Naive B cell (primary cell): Measurements from ENCODE around the gene SDHC. TPM values are rescaled to one million over a fixed set of nuclear protein-coding genes. Genes with fewer than 3 reads are reported as not detected.
"Not testable (repeated sequence)": the region's sequence is repeated elsewhere in the genome, so short reads cannot be mapped to it uniquely, and the experiment has no call there.

Experiments used
- ATAC-seq, 2 donors: fragments of 150-1000 bp; cut with Tn5 transposase; 2 replicates each; pipeline ENCODE4 v1.10.0; 2021; ENCODE audit warnings: low read depth in 2 of 2, mild to moderate bottlenecking in 2 of 2, moderate library complexity in 2 of 2
- DNase-seq: peaks from one replicate; pipeline ENCODE4 v3.0.0; 2022
- H3K27ac Mint-ChIP-seq, 6 donors: one replicate each; pipeline ENCODE4 v1.8.0; 2020 to 2022; ENCODE audit warnings: mild to moderate bottlenecking in 6 of 6, mixed read lengths in 6 of 6, moderate library complexity in 5 of 6, inconsistent platforms in 2 of 6
- H3K27me3 Mint-ChIP-seq, 3 donors: one replicate each; pipeline ENCODE4 v1.8.0; 2021 to 2022; ENCODE audit warnings: mixed read lengths in 3 of 3, mild to moderate bottlenecking in 1 of 3
- H3K36me3 Mint-ChIP-seq, 2 donors: one replicate each; pipeline ENCODE4 v1.8.0; 2020 to 2022; ENCODE audit warnings: mixed read lengths in 2 of 2, inconsistent platforms in 1 of 2, mild to moderate bottlenecking in 1 of 2
- H3K4me1 Mint-ChIP-seq, 3 donors: one replicate each; pipeline ENCODE4 v1.8.0; 2020 to 2022; ENCODE audit warnings: mixed read lengths in 3 of 3, inconsistent platforms in 1 of 3, mild to moderate bottlenecking in 1 of 3, moderate library complexity in 1 of 3
- H3K4me3 Mint-ChIP-seq, 8 donors: one replicate each; pipeline ENCODE4 v1.8.0; 2020 to 2022; ENCODE audit warnings: mild to moderate bottlenecking in 8 of 8, mixed read lengths in 8 of 8, moderate library complexity in 8 of 8, inconsistent platforms in 2 of 8
- H3K9me3 Mint-ChIP-seq, 7 donors: one replicate each; pipeline ENCODE4 v1.8.0; 2020 to 2022; ENCODE audit warnings: mixed read lengths in 7 of 7, mild to moderate bottlenecking in 5 of 7, inconsistent platforms in 2 of 7, moderate library complexity in 1 of 7
- polyA plus RNA-seq, 6 donors: library from polyadenylated mRNA; unstranded; fragments of 300-500 nt; fragmentation: Illumina TruSeq; gene quantifications; one replicate each; pipeline ENCODE4 v1.2.3, GENCODE V29; 2021; ENCODE audit warnings: low read depth in 6 of 6

Gene SDHC
- polyA plus RNA-seq, 6 donors from 2014 or later, result 186 to 393 (median 238) TPM

GRCh38 chr1:161398900-161399256 is 84.7 kb downstream of the SDHC start:
- ATAC-seq, result peak; percentile 8 to 17
- H3K27ac Mint-ChIP-seq, result peak overlapping the region; percentile 100
- H3K27me3 Mint-ChIP-seq, result peaks cover 2 to 12% (median 4%) of the 10 kb centered on the region in 3 donors
- H3K4me1 Mint-ChIP-seq, result peaks cover 26 to 41% (median 30%) of the 10 kb centered on the region in 3 donors
- H3K36me3 Mint-ChIP-seq, result peaks cover 12 to 13% of the 10 kb centered on the region in 2 donors
- peak overlapping the region; percentile 94 to 99 (median 98) for H3K4me3 Mint-ChIP-seq
- H3K9me3 Mint-ChIP-seq, result peaks cover 0 to 11% (median 3%) of the 10 kb centered on the region in 7 donors
- DNase-seq, result no peak

DNA sequence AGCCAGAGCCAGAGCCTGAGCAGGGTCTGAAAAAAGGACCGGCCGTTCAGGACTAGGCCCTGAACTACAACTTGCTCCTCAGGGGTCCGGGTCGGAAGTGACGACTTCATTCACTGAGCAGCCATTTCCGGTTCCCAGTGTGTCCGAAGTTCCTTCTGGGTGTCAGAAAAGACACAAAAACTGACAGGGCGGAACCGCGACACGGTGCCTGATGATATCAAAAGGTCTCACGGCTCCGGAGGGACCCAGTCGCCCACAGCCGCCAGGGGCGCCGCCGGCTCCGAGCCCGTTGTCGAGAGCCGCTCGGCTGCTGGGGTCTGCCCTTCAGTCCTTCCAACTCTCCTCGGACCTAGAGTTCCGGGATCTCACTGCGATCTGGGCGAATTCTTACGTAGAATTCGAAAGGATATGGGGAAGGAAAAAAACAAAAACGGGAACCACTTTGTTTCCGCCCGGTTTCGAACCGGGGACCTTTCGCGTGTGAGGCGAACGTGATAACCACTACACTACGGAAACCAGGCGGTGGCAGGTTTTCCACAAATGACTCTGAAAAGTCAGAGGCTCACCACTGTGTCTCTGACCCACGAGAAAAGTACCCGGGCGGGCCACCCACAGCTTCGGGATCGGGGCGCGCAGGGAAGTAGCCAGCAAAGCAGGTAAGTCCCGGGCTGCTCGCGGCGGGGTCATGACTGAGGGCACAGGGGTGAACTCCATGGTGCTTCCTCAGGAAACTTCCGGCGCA is 85.2 kb downstream of the SDHC start:
- Mint-ChIP-seq H3K4me1 (peaks cover 26 to 47% (median 34%) of the 10 kb centered on the region in 3 donors), H3K4me3 (peak overlapping the region; percentile 94 to 99 (median 98)), H3K9me3 (peaks cover 0 to 16% (median 6%) of the 10 kb centered on the region in 7 donors), H3K27me3 (peaks cover 4 to 9% (median 5%) of the 10 kb centered on the region in 3 donors), H3K36me3 (peaks cover 18 to 19% of the 10 kb centered on the region in 2 donors), H3K27ac (peak overlapping the region; percentile 100)
- peak; percentile 94 for DNase-seq
- ATAC-seq, result peak; percentile 81 to 83

DNA sequence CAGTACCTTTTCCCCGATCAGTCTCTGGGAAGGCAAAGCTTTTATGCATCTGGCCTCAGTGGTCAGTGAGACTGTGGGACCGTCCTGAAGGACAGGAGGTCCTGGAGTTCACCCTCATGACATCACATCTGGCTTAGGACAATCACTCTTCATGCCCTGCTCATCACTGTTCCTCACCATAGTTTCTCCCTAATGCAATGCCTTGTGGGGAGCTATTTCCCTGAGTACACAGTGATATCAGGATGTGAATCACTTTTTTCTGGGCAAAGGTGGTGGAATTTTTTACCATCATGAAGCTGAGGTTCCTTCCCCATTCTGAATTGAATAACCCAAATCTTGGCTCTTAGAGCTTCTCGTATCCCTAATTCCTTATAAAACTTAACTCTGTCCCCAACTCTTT is 88.3 kb downstream of the SDHC start:
- H3K4me3 Mint-ChIP-seq, result peak overlapping the region in 2 of 8 donors; percentile 31 to 97
- H3K27me3 Mint-ChIP-seq, result peaks cover 4 to 6% (median 5%) of the 10 kb centered on the region in 3 donors
- DNase-seq, result no peak
- peaks cover 19 to 20% of the 10 kb centered on the region in 2 donors for H3K36me3 Mint-ChIP-seq
- H3K9me3 Mint-ChIP-seq, result peaks cover 0 to 19% (median 7%) of the 10 kb centered on the region in 7 donors
- H3K4me1 Mint-ChIP-seq, result peaks cover 26 to 54% (median 35%) of the 10 kb centered on the region in 3 donors
- H3K27ac Mint-ChIP-seq, result no peak overlapping the region
- no peak for ATAC-seq

DNA sequence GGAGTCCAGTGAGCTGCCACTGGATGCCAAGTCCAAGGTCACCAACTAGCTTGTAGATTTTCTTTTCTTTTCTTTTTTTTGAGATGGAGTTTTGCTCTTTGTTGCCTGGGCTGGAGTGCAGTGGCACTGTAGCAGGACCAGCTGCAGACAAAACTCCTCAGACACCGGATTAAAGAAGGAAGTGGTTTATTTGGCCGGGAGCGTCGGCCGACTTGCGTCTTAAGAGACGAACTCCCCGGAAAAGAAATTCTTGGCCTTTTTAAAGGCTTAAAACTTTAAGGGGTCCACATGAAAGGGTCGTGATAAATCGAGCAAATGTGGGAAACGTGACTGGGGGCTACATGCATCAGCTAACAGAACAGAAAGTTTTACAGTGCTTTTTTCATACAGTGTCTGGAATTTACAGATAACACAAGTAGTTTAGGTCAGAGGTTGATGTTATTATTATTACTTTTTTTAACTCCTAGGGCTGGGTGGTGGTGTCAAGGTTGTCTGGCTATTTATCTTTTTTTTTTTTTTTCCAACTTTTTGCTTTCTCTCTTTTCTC is 89.9 kb downstream of the SDHC start:
- Mint-ChIP-seq H3K36me3 (peaks cover 19 to 20% of the 10 kb centered on the region in 2 donors), H3K9me3 (peaks cover 0 to 19% (median 7%) of the 10 kb centered on the region in 7 donors), H3K27me3 (peaks cover 4 to 6% (median 5%) of the 10 kb centered on the region in 3 donors), H3K4me1 (peaks cover 30 to 60% (median 34%) of the 10 kb centered on the region in 3 donors), H3K4me3 (peak overlapping the region in 2 of 8 donors; percentile 35 to 72), H3K27ac (peak overlapping the region in 1 of 6 donors; percentile 35)
- DNase-seq (no peak), ATAC-seq (no peak)

DNA sequence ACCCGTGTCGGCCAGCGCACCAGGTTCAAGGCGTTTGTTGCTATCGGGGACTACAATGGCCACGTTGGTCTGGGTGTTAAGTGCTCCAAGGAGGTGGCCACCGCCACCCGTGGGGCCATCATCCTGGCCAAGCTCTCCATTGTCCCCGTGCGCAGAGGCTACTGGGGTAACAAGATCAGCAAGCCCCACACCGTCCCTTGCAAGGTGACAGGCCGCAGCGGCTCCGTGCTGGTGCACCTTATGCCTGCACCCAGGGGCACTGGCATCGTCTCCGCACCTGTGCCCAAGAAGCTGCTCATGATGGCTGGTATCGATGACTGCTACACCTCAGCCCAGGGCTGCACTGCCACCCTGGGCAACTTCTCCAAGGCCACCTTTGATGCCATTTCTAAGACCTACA is 92.4 kb downstream of the SDHC start:
- DNase-seq, ATAC-seq, H3K4me3 Mint-ChIP-seq, H3K27ac Mint-ChIP-seq, H3K27me3 Mint-ChIP-seq: not testable (repeated sequence)
- H3K4me1 Mint-ChIP-seq, result peaks cover 21 to 48% (median 30%) of the 10 kb centered on the region in 3 donors
- peaks cover 11 to 16% of the 10 kb centered on the region in 2 donors for H3K36me3 Mint-ChIP-seq
- peaks cover 0 to 14% (median 7%) of the 10 kb centered on the region in 7 donors for H3K9me3 Mint-ChIP-seq

- Mint-ChIP-seq H3K27me3 (peaks cover 0 to 5% (median 0%) of the 10 kb centered on the region in 3 donors), H3K4me1 (peaks cover 21 to 46% (median 28%) of the 10 kb centered on the region in 3 donors), H3K36me3 (peaks cover 11 to 16% of the 10 kb centered on the region in 2 donors), H3K27ac (no peak overlapping the region), H3K4me3 (peak overlapping the region in 1 of 8 donors; percentile 37), H3K9me3 (peaks cover 0 to 14% (median 7%) of the 10 kb centered on the region in 7 donors)
- DNase-seq (no peak), ATAC-seq (no peak)
Measured at GRCh38 chr1:161407451-161407985, 93.3 kb downstream of the SDHC start.

DNA sequence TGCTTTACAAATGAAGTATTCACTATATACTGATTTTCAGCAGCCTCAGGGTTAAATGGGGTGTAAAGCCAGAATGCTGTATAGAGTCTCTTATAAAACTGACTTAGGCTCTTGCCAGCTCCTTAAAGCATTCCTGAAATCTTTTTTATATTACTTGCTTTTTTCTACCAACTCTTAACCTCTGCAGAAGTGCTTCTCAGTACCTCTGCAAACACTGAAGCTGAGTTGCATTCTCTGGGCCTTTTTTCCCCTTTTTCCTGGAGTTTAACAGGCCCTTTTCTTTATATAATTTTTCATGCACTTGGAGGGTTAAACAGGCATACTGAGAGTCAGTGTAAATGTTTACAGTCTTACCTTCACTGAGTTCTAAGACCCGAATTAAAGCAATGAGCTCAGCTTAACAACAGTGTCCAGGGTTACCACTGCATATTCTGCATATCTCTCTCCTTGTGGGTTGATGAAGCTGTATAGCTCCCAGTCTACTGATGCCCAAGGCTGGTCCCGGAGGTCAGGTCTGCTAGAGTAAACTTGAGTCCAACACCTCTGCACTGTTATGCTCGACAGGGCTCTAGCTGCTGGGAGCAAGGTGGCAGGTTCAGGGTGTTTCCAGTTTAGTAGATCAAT is 94.4 kb downstream of the SDHC start:
- H3K9me3 Mint-ChIP-seq, result peaks cover 0 to 12% (median 7%) of the 10 kb centered on the region in 7 donors
- H3K27me3 Mint-ChIP-seq, result peaks cover 0 to 5% (median 0%) of the 10 kb centered on the region in 3 donors
- H3K4me3 Mint-ChIP-seq, result no peak overlapping the region
- ATAC-seq (no peak), DNase-seq (no peak)
- H3K4me1 Mint-ChIP-seq, result peaks cover 21 to 35% (median 28%) of the 10 kb centered on the region in 3 donors
- no peak overlapping the region for H3K27ac Mint-ChIP-seq
- H3K36me3 Mint-ChIP-seq, result peaks cover 10 to 11% of the 10 kb centered on the region in 2 donors

DNA sequence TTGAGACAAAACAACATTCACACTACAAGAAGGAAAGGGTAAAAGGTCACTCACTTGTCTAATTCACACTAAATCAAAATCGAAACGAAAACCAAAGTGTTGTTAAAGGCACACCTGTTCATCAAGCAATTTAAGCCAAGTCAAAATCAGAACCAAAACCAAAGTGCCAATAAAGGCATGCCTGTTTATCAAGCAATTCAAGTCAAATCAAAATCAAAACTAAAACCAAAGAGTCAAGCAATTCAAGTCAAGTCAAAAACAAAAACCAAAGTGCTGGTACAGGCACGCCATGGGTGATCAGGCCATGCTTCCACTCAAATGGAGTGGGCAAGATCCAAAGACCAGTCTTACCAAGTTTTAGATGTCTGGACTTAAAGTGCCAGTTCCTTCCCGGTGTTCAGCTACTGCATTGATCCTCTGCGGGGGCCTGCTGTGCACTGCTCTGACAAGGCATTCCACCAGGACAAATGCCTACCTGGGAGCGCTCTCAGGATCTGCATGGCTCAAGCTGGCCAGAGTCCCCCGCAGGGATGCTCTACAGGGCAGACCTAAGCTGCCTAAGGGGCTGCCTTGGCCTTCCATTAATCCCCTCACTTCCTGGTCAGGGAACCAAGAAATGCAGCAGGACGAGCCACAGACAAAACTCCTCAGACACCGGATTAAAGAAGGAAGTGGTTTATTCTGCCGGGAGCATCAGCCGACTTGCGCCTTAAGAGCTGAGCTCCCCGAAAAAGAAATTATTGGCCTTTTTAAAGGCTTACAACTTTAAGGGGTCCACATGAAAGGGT is 95.9 kb downstream of the SDHC start:
- not testable (repeated sequence) for H3K9me3 Mint-ChIP-seq, DNase-seq, H3K36me3 Mint-ChIP-seq, H3K27me3 Mint-ChIP-seq
- Mint-ChIP-seq H3K27ac (peak overlapping the region in 1 of 6 donors; percentile 23), H3K4me3 (peak overlapping the region in 1 of 8 donors; percentile 8), H3K4me1 (peaks cover 17 to 29% (median 20%) of the 10 kb centered on the region in 3 donors)
- ATAC-seq, result peak in 1 of 2 donors; percentile 30

DNA sequence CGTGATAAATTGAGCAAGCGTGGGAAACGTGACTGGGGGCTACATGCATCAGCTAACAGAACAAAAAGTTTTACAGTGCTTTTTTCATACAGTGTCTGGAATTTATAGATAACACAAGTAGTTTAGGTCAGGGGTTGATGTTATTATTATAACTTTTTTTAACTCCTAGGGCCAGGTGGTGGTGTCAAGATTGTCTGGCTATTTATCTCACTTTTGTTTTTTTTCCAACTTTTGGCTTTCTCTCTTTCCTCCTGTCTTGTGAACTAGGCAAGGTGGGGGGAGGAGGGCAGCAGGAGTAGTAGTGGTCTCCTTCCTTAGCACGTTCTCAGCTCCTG is 96.4 kb downstream of the SDHC start:
- H3K27ac Mint-ChIP-seq, H3K9me3 Mint-ChIP-seq, ATAC-seq, H3K27me3 Mint-ChIP-seq, H3K4me3 Mint-ChIP-seq, DNase-seq, H3K36me3 Mint-ChIP-seq: not testable (repeated sequence)
- peaks cover 17 to 26% (median 20%) of the 10 kb centered on the region in 3 donors for H3K4me1 Mint-ChIP-seq

Other genes starting within 250 kb of the SDHC start
- 100 to 1,000 TPM in 1 of 6 donors, 10 to 100 TPM in 5; 42.4 to 154 (median 82.6) TPM for gene ARHGAP30, start 244.5 kb upstream of the SDHC start, polyA plus RNA-seq
- not detected for gene NECTIN4, start 224.8 kb upstream of the SDHC start, polyA plus RNA-seq
- gene KLHDC9, start 216.0 kb upstream of the SDHC start, polyA plus RNA-seq, result 1 to 10 TPM in 5 of 6 donors, not detected in 1; 1.3 to 4.4 (median 2.3) TPM
- gene PFDN2, start 196.3 kb upstream of the SDHC start, polyA plus RNA-seq, result 10 to 100 TPM; 64.0 to 93.7 (median 88.7) TPM
- gene NIT1, start 196.3 kb upstream of the SDHC start, polyA plus RNA-seq, result 10 to 100 TPM; 21.3 to 30.1 (median 25.6) TPM
- 10 to 100 TPM; 36.4 to 55.3 (median 39.2) TPM for gene DEDD, start 181.7 kb upstream of the SDHC start, polyA plus RNA-seq
- gene UFC1, start 160.4 kb upstream of the SDHC start, polyA plus RNA-seq, result 100 to 1,000 TPM; 119 to 151 (median 133) TPM
- 10 to 100 TPM; 13.1 to 33.0 (median 18.5) TPM for gene USP21, start 154.9 kb upstream of the SDHC start, polyA plus RNA-seq
- gene PPOX, start 148.0 kb upstream of the SDHC start, polyA plus RNA-seq, result 10 to 100 TPM; 12.7 to 20.3 (median 14.0) TPM
- 10 to 100 TPM; 37.8 to 51.6 (median 45.6) TPM for gene B4GALT3, start 136.9 kb upstream of the SDHC start, polyA plus RNA-seq
- under 1 TPM in 1 of 6 donors, not detected in 5; 0.03 TPM for gene ADAMTS4, start 115.3 kb upstream of the SDHC start, polyA plus RNA-seq
- gene NDUFS2, start 112.0 kb upstream of the SDHC start, polyA plus RNA-seq, result 10 to 100 TPM; 66.1 to 98.8 (median 87.7) TPM
- gene FCER1G, start 99.1 kb upstream of the SDHC start, polyA plus RNA-seq, result 10 to 100 TPM in 4 of 6 donors, 1 to 10 TPM in 2; 4.9 to 28.0 (median 12.4) TPM
- gene APOA2, start 90.8 kb upstream of the SDHC start, polyA plus RNA-seq, result not detected
- 1 to 10 TPM; 1.5 to 5.8 (median 4.4) TPM for gene TOMM40L, start 88.3 kb upstream of the SDHC start, polyA plus RNA-seq
- not detected for gene NR1I3, start 76.2 kb upstream of the SDHC start, polyA plus RNA-seq
- gene PCP4L1, start 55.6 kb upstream of the SDHC start, polyA plus RNA-seq, result not detected
- not detected for gene MPZ, start 4.4 kb upstream of the SDHC start, polyA plus RNA-seq
- not detected for gene CFAP126, start 53.5 kb downstream of the SDHC start, polyA plus RNA-seq
- gene FCGR2A, start 191.1 kb downstream of the SDHC start, polyA plus RNA-seq, result 1 to 10 TPM in 4 of 6 donors, under 1 TPM in 2; 0.23 to 5.0 (median 1.4) TPM
- under 1 TPM in 2 of 6 donors, not detected in 4; 0.12 to 0.13 TPM for gene HSPA6, start 210.2 kb downstream of the SDHC start, polyA plus RNA-seq
- 1 to 10 TPM in 4 of 6 donors, under 1 TPM in 2; 0.33 to 3.1 (median 1.3) TPM for gene FCGR3A, start 235.4 kb downstream of the SDHC start, polyA plus RNA-seq